ENCODE results near the gene NCKAP5.

Gene NCKAP5

DNA sequence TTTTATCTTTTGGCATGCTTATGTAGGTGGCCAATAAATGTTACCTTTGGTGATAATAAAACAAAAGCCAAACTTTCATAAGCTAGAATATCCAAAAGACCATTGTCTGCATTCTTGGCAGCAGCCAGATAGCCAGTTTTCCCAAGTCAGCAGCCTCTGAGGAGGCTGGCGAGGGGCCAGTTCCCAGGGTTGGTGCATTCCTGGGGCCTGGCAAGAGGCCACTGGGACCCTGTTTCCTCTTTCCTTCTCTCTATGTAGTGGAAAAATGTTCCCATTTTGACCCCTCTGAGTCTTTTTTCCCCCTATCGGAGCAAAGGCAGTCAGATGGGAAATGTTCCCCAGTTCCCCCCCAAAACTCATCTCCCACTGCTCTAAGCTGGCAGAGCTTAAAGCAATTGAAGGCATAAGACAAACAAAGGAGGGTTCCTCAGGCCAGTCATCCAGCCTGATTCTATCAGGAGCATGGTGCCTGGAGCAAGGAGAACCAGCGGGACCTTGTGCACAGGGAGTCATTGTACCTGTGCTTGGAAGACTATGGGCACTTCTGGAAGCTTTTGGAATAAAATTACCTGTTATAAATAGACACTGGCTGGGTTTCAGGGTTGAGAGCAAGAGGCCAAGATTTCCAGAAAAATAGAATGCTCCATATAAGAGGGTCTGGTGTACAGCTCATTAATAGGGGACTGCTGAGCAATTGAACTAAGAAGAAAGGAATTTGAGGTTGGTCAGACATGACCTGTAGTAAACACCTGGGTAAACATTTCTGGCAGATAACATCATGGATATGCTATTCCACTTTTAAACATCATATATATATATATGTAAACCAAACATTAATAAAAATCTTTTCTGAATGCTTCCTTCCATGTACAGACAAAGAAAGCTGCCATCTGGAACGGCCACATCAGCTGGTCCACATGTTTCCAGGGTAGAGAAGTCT lies 63.4 kb downstream of the NCKAP5 start:
- Histone ChIP-seq H4K91ac (ENCODE audit: low read depth, low read length) (no peak overlapping the region), H2BK5ac (ENCODE audit: low read depth, low read length, poor library complexity) (no peak overlapping the region), H4K8ac (ENCODE audit: low read depth, low read length) (no peak overlapping the region), H3K9me3 (ENCODE audit: insufficient read depth, low read depth, low read length) (peaks cover 2% of the 10 kb centered on the region), H2BK12ac (ENCODE audit: low read length) (no peak overlapping the region), H3K79me1 (ENCODE audit: low read length) (no peaks in the 10 kb centered on the region), H3K27me3 (ENCODE audit: insufficient read depth, low read length) (no peaks in the 10 kb centered on the region), H3K27ac (ENCODE audit: low read depth, low read length) (no peak overlapping the region), H3K23ac (ENCODE audit: low read length) (no peak overlapping the region), H2BK120ac (ENCODE audit: insufficient read depth, low read length, poor library complexity) (no peak overlapping the region), H3K14ac (ENCODE audit: low read length) (no peak overlapping the region), H3K18ac (ENCODE audit: low read length) (no peak overlapping the region), H3K4me2 (ENCODE audit: low read length) (no peak overlapping the region), H3K4ac (ENCODE audit: low read depth, low read length) (no peak overlapping the region), H3K9ac (ENCODE audit: low read length) (no peak overlapping the region), H4K12ac (ENCODE audit: low read depth, low read length) (no peak overlapping the region), H2AFZ (ENCODE audit: insufficient read depth, low read length, poor library complexity) (no peak overlapping the region), H2AK5ac (ENCODE audit: low read length) (no peak overlapping the region), H3K36me3 (ENCODE audit: control insufficient read depth in 1 of 2, insufficient read depth in 2 of 2, low read length in 2 of 2) (no peaks in the 10 kb centered on the region), H3K79me2 (ENCODE audit: control insufficient read depth, insufficient read depth, low read length, poor library complexity) (no peaks in the 10 kb centered on the region), H3K4me1 (ENCODE audit: control insufficient read depth in 1 of 2, insufficient read depth in 2 of 2, low read length in 2 of 2) (peaks cover 0 to 2% of the 10 kb centered on the region in 2 experiments), H3K4me3 (ENCODE audit: low read depth, low read length) (no peak overlapping the region)
- no CpG with 5 or more reads among the region's 4 CpGs for WGBS (ENCODE audit: extremely low coverage, insufficient coverage, insufficient read length)
- DNase-seq, result peak in 1 of 2 donors; percentile 20

DNA sequence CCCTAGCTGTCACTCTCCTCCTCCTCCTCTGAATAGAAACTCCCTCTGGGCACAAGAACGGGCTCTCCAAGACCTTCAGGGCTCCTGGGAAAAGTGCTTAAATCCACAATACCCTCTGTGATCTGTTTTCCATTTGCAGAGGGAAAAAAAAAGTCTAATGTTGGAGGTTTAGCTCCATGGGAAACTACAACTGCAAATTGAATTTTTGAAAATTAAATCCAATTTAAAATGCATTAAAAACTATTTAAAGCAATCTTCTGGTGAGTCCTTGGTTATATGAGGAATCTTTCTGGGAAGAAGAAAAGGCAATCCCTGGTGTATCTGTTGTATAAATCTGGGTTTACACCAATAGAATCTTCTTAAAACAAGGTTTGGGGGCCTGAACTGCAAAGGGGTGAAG lies 64.3 kb downstream of the NCKAP5 start:
- Histone ChIP-seq H3K4me3 (ENCODE audit: low read depth, low read length) (no peak overlapping the region), H4K12ac (ENCODE audit: low read depth, low read length) (no peak overlapping the region), H3K36me3 (ENCODE audit: control insufficient read depth in 1 of 2, insufficient read depth in 2 of 2, low read length in 2 of 2) (no peaks in the 10 kb centered on the region), H2AK5ac (ENCODE audit: low read length) (no peak overlapping the region), H3K79me1 (ENCODE audit: low read length) (no peaks in the 10 kb centered on the region), H4K8ac (ENCODE audit: low read depth, low read length) (no peak overlapping the region), H2AFZ (ENCODE audit: insufficient read depth, low read length, poor library complexity) (no peak overlapping the region), H3K79me2 (ENCODE audit: control insufficient read depth, insufficient read depth, low read length, poor library complexity) (no peaks in the 10 kb centered on the region), H2BK5ac (ENCODE audit: low read depth, low read length, poor library complexity) (no peak overlapping the region), H2BK120ac (ENCODE audit: insufficient read depth, low read length, poor library complexity) (no peak overlapping the region), H3K18ac (ENCODE audit: low read length) (no peak overlapping the region), H3K4ac (ENCODE audit: low read depth, low read length) (no peak overlapping the region), H3K14ac (ENCODE audit: low read length) (no peak overlapping the region), H3K9ac (ENCODE audit: low read length) (no peak overlapping the region), H3K9me3 (ENCODE audit: insufficient read depth, low read depth, low read length) (peaks cover 2% of the 10 kb centered on the region), H2BK12ac (ENCODE audit: low read length) (no peak overlapping the region), H4K91ac (ENCODE audit: low read depth, low read length) (no peak overlapping the region), H3K23ac (ENCODE audit: low read length) (no peak overlapping the region), H3K4me2 (ENCODE audit: low read length) (no peak overlapping the region), H3K4me1 (ENCODE audit: control insufficient read depth in 1 of 2, insufficient read depth in 2 of 2, low read length in 2 of 2) (peaks cover 0 to 2% of the 10 kb centered on the region in 2 experiments), H3K27me3 (ENCODE audit: insufficient read depth, low read length) (no peaks in the 10 kb centered on the region), H3K27ac (ENCODE audit: low read depth, low read length) (no peak overlapping the region)
- DNase-seq, result no peak
- no CpG with 5 or more reads among the region's 1 CpG for WGBS (ENCODE audit: extremely low coverage, insufficient coverage, insufficient read length)

DNA sequence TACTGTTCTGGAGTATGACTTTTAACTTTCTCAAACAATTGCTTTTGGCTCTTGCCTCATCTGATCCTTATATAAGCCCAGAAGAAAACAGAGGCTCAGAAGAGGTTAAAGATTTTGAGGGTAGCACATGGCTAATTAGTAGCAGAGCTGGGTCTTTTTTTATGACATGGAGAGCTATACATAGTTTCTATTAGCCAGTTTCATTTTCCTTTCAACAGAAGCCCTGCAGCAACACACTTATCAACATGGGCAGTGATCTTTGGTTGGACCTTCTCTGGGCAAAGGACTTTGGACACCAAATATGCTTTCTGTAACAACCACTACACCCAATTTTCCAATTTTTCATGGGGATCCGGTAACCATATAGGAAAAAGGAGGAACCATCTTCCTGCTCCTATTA lies 64.9 kb downstream of the NCKAP5 start:
- Histone ChIP-seq H2AK5ac (ENCODE audit: low read length) (no peak overlapping the region), H4K12ac (ENCODE audit: low read depth, low read length) (no peak overlapping the region), H3K4me1 (ENCODE audit: control insufficient read depth in 1 of 2, insufficient read depth in 2 of 2, low read length in 2 of 2) (peaks cover 0 to 2% of the 10 kb centered on the region in 2 experiments), H2BK12ac (ENCODE audit: low read length) (no peak overlapping the region), H2BK5ac (ENCODE audit: low read depth, low read length, poor library complexity) (no peak overlapping the region), H4K8ac (ENCODE audit: low read depth, low read length) (no peak overlapping the region), H3K27me3 (ENCODE audit: insufficient read depth, low read length) (no peaks in the 10 kb centered on the region), H2AFZ (ENCODE audit: insufficient read depth, low read length, poor library complexity) (no peak overlapping the region), H3K79me1 (ENCODE audit: low read length) (no peaks in the 10 kb centered on the region), H3K79me2 (ENCODE audit: control insufficient read depth, insufficient read depth, low read length, poor library complexity) (no peaks in the 10 kb centered on the region), H3K4ac (ENCODE audit: low read depth, low read length) (no peak overlapping the region), H3K27ac (ENCODE audit: low read depth, low read length) (no peak overlapping the region), H4K91ac (ENCODE audit: low read depth, low read length) (no peak overlapping the region), H3K4me2 (ENCODE audit: low read length) (no peak overlapping the region), H2BK120ac (ENCODE audit: insufficient read depth, low read length, poor library complexity) (no peak overlapping the region), H3K4me3 (ENCODE audit: low read depth, low read length) (no peak overlapping the region), H3K14ac (ENCODE audit: low read length) (no peak overlapping the region), H3K9me3 (ENCODE audit: insufficient read depth, low read depth, low read length) (peaks cover 2% of the 10 kb centered on the region), H3K9ac (ENCODE audit: low read length) (no peak overlapping the region), H3K23ac (ENCODE audit: low read length) (no peak overlapping the region), H3K36me3 (ENCODE audit: control insufficient read depth in 1 of 2, insufficient read depth in 2 of 2, low read length in 2 of 2) (no peaks in the 10 kb centered on the region), H3K18ac (ENCODE audit: low read length) (no peak overlapping the region)
- no peak for DNase-seq
- WGBS (ENCODE audit: extremely low coverage, insufficient coverage, insufficient read length), result no CpG with 5 or more reads among the region's 1 CpG

DNA sequence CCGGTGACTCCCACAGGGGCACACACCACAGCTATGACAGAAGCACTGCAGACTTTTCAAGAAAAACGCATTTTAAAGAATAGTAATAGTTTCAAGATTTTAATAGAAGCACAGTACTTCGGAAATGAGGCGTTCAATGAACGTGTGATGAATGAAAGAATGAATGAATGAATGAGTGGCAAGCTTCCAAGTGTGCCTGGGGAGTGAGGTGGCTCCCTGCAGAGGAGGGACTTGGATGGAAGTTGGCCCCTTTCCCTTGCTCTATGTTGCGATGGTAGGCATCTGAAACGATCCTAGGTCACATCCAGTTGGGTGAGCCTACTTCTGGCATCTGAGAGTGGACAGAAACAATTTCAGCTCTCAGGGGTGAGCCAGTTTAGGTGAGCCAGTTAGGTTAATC lies 65.6 kb downstream of the NCKAP5 start:
- no peak overlapping the region for H3K4me2 ChIP-seq (ENCODE audit: low read length)
- H3K4me3 ChIP-seq (ENCODE audit: low read depth, low read length), result no peak overlapping the region
- peaks cover 2% of the 10 kb centered on the region for H3K9me3 ChIP-seq (ENCODE audit: insufficient read depth, low read depth, low read length)
- H3K23ac ChIP-seq (ENCODE audit: low read length), result no peak overlapping the region
- no peak overlapping the region for H3K27ac ChIP-seq (ENCODE audit: low read depth, low read length)
- H3K36me3 ChIP-seq (ENCODE audit: control insufficient read depth in 1 of 2, insufficient read depth in 2 of 2, low read length in 2 of 2), result no peaks in the 10 kb centered on the region
- no peak overlapping the region for H2BK12ac ChIP-seq (ENCODE audit: low read length)
- H3K79me1 ChIP-seq (ENCODE audit: low read length), result no peaks in the 10 kb centered on the region
- no CpG with 5 or more reads among the region's 7 CpGs for WGBS (ENCODE audit: extremely low coverage, insufficient coverage, insufficient read length)
- H3K4me1 ChIP-seq (ENCODE audit: control insufficient read depth in 1 of 2, insufficient read depth in 2 of 2, low read length in 2 of 2), result peaks cover 0 to 2% of the 10 kb centered on the region in 2 experiments
- H4K8ac ChIP-seq (ENCODE audit: low read depth, low read length), result no peak overlapping the region
- no peak overlapping the region for H2BK120ac ChIP-seq (ENCODE audit: insufficient read depth, low read length, poor library complexity)
- H4K12ac ChIP-seq (ENCODE audit: low read depth, low read length), result no peak overlapping the region
- no peak overlapping the region for H3K4ac ChIP-seq (ENCODE audit: low read depth, low read length)
- no peak overlapping the region for H2BK5ac ChIP-seq (ENCODE audit: low read depth, low read length, poor library complexity)
- H3K79me2 ChIP-seq (ENCODE audit: control insufficient read depth, insufficient read depth, low read length, poor library complexity), result no peaks in the 10 kb centered on the region
- no peak overlapping the region for H3K9ac ChIP-seq (ENCODE audit: low read length)
- H3K18ac ChIP-seq (ENCODE audit: low read length), result no peak overlapping the region
- H4K91ac ChIP-seq (ENCODE audit: low read depth, low read length), result no peak overlapping the region
- H3K14ac ChIP-seq (ENCODE audit: low read length), result no peak overlapping the region
- no peak overlapping the region for H2AK5ac ChIP-seq (ENCODE audit: low read length)
- no peak for DNase-seq
- H2AFZ ChIP-seq (ENCODE audit: insufficient read depth, low read length, poor library complexity), result no peak overlapping the region
- H3K27me3 ChIP-seq (ENCODE audit: insufficient read depth, low read length), result no peaks in the 10 kb centered on the region
